GM12878 (cell line): ENCODE measurements around the gene MACROD2. TPM values are rescaled to one million over a fixed set of nuclear protein-coding genes. Genes with fewer than 3 reads are reported as not detected.

ENCODE experiments used
- ATAC-seq: fragments of 200-7000 bp; cut with Tn5 transposase; 3 replicates; pipeline ENCODE4 v1.9.1; 2020; ENCODE audit warnings: mild to moderate bottlenecking, moderate library complexity
- BruUV-seq: library from RNA; stranded (reverse); fragments of 400-500 nt; replicated peaks from 2 replicates; lab custom pipeline; 2021; lab: Mats Ljungman, UMichigan
- CTCF ChIA-PET: fragments of 300-600 bp; sonication (Branson Sonifier 250); formaldehyde crosslinking; extraction: SDS; loops from one replicate; lab custom pipeline; 2021; ENCODE audit warnings: inconsistent platforms; lab: Yijun Ruan, JAX
- POLR2A ChIA-PET: fragments of 350-600 bp; formaldehyde crosslinking; extraction: SDS; loops from one replicate; lab custom pipeline; 2021; ENCODE audit warnings: inconsistent platforms; lab: Charles Lee
- RAD21 ChIA-PET: fragments of 300-600 bp; sonication (Branson Sonifier 250); formaldehyde crosslinking; loops from one replicate; lab custom pipeline; 2023; ENCODE audit warnings: antibody characterized with exemption; ENCODE audit not compliant: unreplicated experiment; lab: Charles Lee
- SMC1A ChIA-PET: fragments of 300-600 bp; sonication (Branson Sonifier 250); formaldehyde crosslinking; loops from one replicate; lab custom pipeline; 2023; ENCODE audit not compliant: unreplicated experiment, uncharacterized antibody; lab: Charles Lee
- DNase-seq: peaks from one replicate; pipeline ENCODE4 v3.0.0-alpha.2; 2011; ENCODE audit warnings: low read depth, low spot score
- FAIRE-seq: peaks from 3 replicates; lab custom pipeline; 2011; peaks lifted over from hg19 to GRCh38; lab: Jason Lieb, UNC
- H2AFZ ChIP-seq: 2 replicates; pipeline ENCODE4 v1.6.0; 2011; ENCODE audit warnings: low read depth, low read length, control low read depth; ENCODE audit not compliant: control insufficient read depth
- H3K27ac ChIP-seq: 2 replicates; pipeline ENCODE4 v1.5.1; 2011; ENCODE audit warnings: control low read depth; ENCODE audit not compliant: control insufficient read depth, insufficient read depth
- H3K27me3 ChIP-seq, 2 experiments: replicated peaks in 1 of 2; 2 replicates each; pipeline versions ENCODE4 v1.6.0 to v1.6.1; 2011; ENCODE audit warnings: low read length in 1 of 2; ENCODE audit not compliant: control insufficient read depth in 2 of 2, insufficient read depth in 2 of 2
- H3K36me3 ChIP-seq, 2 experiments: 2 replicates each; pipeline ENCODE4 v1.5.1; 2011; ENCODE audit warnings: low read length in 1 of 2; ENCODE audit not compliant: control insufficient read depth in 2 of 2, insufficient read depth in 2 of 2
- H3K4me1 ChIP-seq: 2 replicates; pipeline ENCODE4 v1.6.1; 2011; ENCODE audit warnings: mild to moderate bottlenecking, low read length, moderate library complexity, mixed read lengths; ENCODE audit not compliant: control insufficient read depth, insufficient read depth
- H3K4me2 ChIP-seq: 2 replicates; pipeline ENCODE4 v1.6.0; 2011; ENCODE audit warnings: control low read depth; ENCODE audit not compliant: control insufficient read depth, insufficient read depth
- H3K4me3 ChIP-seq: fragments of 200-600 bp; sonication (generic); 2 replicates; pipeline ENCODE4 v1.5.1; 2016
- H3K79me2 ChIP-seq: 2 replicates; pipeline ENCODE4 v1.6.0; 2011; ENCODE audit warnings: low read length; ENCODE audit not compliant: control insufficient read depth, insufficient read depth
- H3K9ac ChIP-seq: 2 replicates; pipeline ENCODE4 v1.8.0; 2011; ENCODE audit warnings: low read length, control low read depth, mixed read lengths; ENCODE audit not compliant: control insufficient read depth, insufficient read depth
- H3K9me3 ChIP-seq: replicated peaks from 3 replicates; pipeline ENCODE4 v1.5.1; 2011; ENCODE audit warnings: mild to moderate bottlenecking, low read length; ENCODE audit not compliant: control insufficient read depth, insufficient read depth
- H4K20me1 ChIP-seq: 2 replicates; pipeline ENCODE4 v1.6.0; 2011; ENCODE audit not compliant: control insufficient read depth, insufficient read depth
- BRCA1 ChIP-seq: IDR thresholded peaks from 2 replicates; pipeline ENCODE4 v1.6.1; 2011; ENCODE audit warnings: low read depth, low read length, improper control_type of control experiment
- CBFB ChIP-seq: IDR thresholded peaks from 2 replicates; pipeline ENCODE4 v1.6.1; 2016; ENCODE audit warnings: antibody characterized with exemption, low read depth
- EGR1 ChIP-seq, 2 experiments: IDR thresholded peaks; 1 replicate in 1 of 2; 2 replicates in 1 of 2; pipeline ENCODE4 v1.6.1; 2011 to 2012; ENCODE audit warnings: low read depth in 2 of 2, low read length in 2 of 2, borderline replicate concordance in 1 of 2, mild to moderate bottlenecking in 1 of 2, moderate library complexity in 1 of 2
- GATAD2B ChIP-seq: fragments of 450-650 bp; conservative IDR thresholded peaks from 2 replicates; pipeline ENCODE4 v1.6.1; 2017; ENCODE audit warnings: low read depth, mild to moderate bottlenecking, moderate library complexity
- HDAC6 ChIP-seq: fragments of 200-600 bp; sonication (generic); IDR thresholded peaks from one replicate; pipeline ENCODE4 v1.8.0; 2017; ENCODE audit warnings: antibody characterized with exemption; ENCODE audit not compliant: unreplicated experiment
- JUNB ChIP-seq: IDR thresholded peaks from 2 replicates; pipeline ENCODE4 v1.6.1; 2016; ENCODE audit warnings: antibody characterized with exemption, mild to moderate bottlenecking
- KAT2A ChIP-seq: conservative IDR thresholded peaks from 2 replicates; pipeline ENCODE4 v1.6.1; 2011; ENCODE audit warnings: low read depth, low read length; ENCODE audit not compliant: control insufficient read depth
- KDM1A ChIP-seq: fragments of 200-600 bp; sonication (generic); IDR thresholded peaks from 2 replicates; pipeline ENCODE4 v1.6.1; 2016; ENCODE audit warnings: borderline replicate concordance
- MEF2A ChIP-seq: IDR thresholded peaks from 2 replicates; pipeline ENCODE4 v1.6.1; 2011; ENCODE audit warnings: low read depth, mild to moderate bottlenecking, low read length, moderate library complexity; ENCODE audit not compliant: insufficient read depth
- TARDBP ChIP-seq: IDR thresholded peaks from 2 replicates; pipeline ENCODE4 v1.6.1; 2016; ENCODE audit warnings: borderline replicate concordance
- in situ Hi-C: fragments of 300-500 bp; cut with MboI; formaldehyde crosslinking; loops from 9 replicates; pipeline ENCODE4 v1.14.3; 2018; ENCODE audit warnings: mixed read lengths
- intact Hi-C: fragments of 100-400 bp; cut with micrococcal nuclease; formaldehyde crosslinking; loops from one replicate; pipeline ENCODE4 v1.14.2; 2022; ENCODE audit not compliant: unreplicated experiment
- polyA plus RNA-seq, 11 experiments: library from polyadenylated mRNA; depleted of rRNA in 4 of 11; unstranded in 6 of 11; stranded (reverse) in 5 of 11; fragments of >200 nt; fragmentation: Nextera tagmentation in 4 of 11; fragmentation: Illumina TruSeq in 1 of 11; extraction: Ambion mirVana in 4 of 11; extraction: Trizol in 1 of 11; gene quantifications; 1 replicate in 1 of 11; 2 replicates in 10 of 11; pipeline versions ENCODE4 v1.2.1 to v1.2.3, GENCODE V29; 2011 to 2016; ENCODE audit warnings: inconsistent platforms in 2 of 11, missing spikeins in 2 of 11, low read depth in 1 of 11
- total RNA-seq, 4 experiments: library from RNA; depleted of rRNA in 3 of 4; stranded (reverse); fragments of >200 nt in 3 of 4; fragmentation: Illumina TruSeq in 1 of 4; extraction: Trizol in 1 of 4; gene quantifications; 2 replicates each; pipeline versions ENCODE4 v1.2.1 to v1.2.3, GENCODE V29; 2013 to 2021
- TF ChIP-seq, protein P1 (sequence below): fragments of 450-650 bp; formaldehyde crosslinking; IDR thresholded peaks from 2 replicates; pipeline ENCODE4 v1.4.0; 2020; ENCODE audit warnings: mild to moderate bottlenecking, moderate library complexity
- TF ChIP-seq, protein P2 (sequence below): IDR thresholded peaks from 2 replicates; pipeline ENCODE4 v1.6.1; 2012; ENCODE audit warnings: low read depth, low read length, improper control_type of control experiment
- TF ChIP-seq, protein P3 (sequence below): IDR thresholded peaks from 2 replicates; pipeline ENCODE4 v1.6.1; 2011; ENCODE audit warnings: low read depth, mild to moderate bottlenecking, low read length, moderate library complexity, borderline replicate concordance; ENCODE audit errors: extremely low read depth

MACROD2 gene
- total and polyA plus RNA-seq, 10 of the 15 experiments (the other 5 are each of a cell fraction or from before 2014, with no cell fraction given): 1.1 to 21.5 (median 2.2) TPM

DNA sequence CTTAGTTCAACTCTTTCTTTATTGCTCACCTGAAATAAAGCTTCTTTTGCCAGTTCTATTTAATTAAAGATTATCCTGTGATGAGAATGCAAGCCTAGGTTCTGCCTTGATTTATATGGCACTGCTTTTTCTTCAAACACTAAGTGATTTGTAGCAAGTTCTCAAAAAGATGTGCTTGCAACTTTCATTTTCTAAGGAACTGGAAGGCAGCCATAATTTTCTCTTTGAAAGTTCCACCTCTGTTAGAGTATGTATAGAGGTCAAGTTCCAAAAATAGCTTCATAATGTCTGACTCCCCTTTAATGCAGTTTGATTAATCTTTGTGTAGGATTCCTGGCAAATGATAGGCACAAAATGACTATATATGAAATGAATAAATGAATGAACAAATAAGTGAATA is 870.4 kb downstream of the MACROD2 start:
- Histone ChIP-seq H3K27me3 (no peaks in the 10 kb centered on the region), H3K9ac (no peak overlapping the region), H3K9me3 (no peaks in the 10 kb centered on the region; the same call in 2 of the 3 replicates), H2AFZ (no peak overlapping the region), H3K4me1 (peaks cover 4% of the 10 kb centered on the region), H3K36me3 (no peaks in the 10 kb centered on the region), H3K79me2 (no peaks in the 10 kb centered on the region), H4K20me1 (no peaks in the 10 kb centered on the region), H3K4me2 (no peak overlapping the region), H3K4me3 (no peak overlapping the region), H3K27ac (no peak overlapping the region)
- no TSS peak for BruUV-seq
- TF ChIP-seq, protein P1, sequence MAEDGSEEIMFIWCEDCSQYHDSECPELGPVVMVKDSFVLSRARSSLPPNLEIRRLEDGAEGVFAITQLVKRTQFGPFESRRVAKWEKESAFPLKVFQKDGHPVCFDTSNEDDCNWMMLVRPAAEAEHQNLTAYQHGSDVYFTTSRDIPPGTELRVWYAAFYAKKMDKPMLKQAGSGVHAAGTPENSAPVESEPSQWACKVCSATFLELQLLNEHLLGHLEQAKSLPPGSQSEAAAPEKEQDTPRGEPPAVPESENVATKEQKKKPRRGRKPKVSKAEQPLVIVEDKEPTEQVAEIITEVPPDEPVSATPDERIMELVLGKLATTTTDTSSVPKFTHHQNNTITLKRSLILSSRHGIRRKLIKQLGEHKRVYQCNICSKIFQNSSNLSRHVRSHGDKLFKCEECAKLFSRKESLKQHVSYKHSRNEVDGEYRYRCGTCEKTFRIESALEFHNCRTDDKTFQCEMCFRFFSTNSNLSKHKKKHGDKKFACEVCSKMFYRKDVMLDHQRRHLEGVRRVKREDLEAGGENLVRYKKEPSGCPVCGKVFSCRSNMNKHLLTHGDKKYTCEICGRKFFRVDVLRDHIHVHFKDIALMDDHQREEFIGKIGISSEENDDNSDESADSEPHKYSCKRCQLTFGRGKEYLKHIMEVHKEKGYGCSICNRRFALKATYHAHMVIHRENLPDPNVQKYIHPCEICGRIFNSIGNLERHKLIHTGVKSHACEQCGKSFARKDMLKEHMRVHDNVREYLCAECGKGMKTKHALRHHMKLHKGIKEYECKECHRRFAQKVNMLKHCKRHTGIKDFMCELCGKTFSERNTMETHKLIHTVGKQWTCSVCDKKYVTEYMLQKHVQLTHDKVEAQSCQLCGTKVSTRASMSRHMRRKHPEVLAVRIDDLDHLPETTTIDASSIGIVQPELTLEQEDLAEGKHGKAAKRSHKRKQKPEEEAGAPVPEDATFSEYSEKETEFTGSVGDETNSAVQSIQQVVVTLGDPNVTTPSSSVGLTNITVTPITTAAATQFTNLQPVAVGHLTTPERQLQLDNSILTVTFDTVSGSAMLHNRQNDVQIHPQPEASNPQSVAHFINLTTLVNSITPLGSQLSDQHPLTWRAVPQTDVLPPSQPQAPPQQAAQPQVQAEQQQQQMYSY: no peak
- TF ChIP-seq CBFB: no peak
- no peak for TF ChIP-seq HDAC6
- TF ChIP-seq, protein P2, sequence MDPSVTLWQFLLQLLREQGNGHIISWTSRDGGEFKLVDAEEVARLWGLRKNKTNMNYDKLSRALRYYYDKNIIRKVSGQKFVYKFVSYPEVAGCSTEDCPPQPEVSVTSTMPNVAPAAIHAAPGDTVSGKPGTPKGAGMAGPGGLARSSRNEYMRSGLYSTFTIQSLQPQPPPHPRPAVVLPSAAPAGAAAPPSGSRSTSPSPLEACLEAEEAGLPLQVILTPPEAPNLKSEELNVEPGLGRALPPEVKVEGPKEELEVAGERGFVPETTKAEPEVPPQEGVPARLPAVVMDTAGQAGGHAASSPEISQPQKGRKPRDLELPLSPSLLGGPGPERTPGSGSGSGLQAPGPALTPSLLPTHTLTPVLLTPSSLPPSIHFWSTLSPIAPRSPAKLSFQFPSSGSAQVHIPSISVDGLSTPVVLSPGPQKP: no peak
- TF ChIP-seq MEF2A: no peak
- no peak for TF ChIP-seq TARDBP
- TF ChIP-seq JUNB: no peak
- TF ChIP-seq EGR1 (IDR thresholded peaks at IDR 0.05; ENCODE audit: borderline replicate concordance in 1 of 2, low read depth in 2 of 2, low read length in 2 of 2): no peak
- TF ChIP-seq, protein P3, sequence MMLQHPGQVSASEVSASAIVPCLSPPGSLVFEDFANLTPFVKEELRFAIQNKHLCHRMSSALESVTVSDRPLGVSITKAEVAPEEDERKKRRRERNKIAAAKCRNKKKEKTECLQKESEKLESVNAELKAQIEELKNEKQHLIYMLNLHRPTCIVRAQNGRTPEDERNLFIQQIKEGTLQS: no peak
- TF ChIP-seq KAT2A: no peak
- TF ChIP-seq GATAD2B: no peak
- no peak for TF ChIP-seq BRCA1
- TF ChIP-seq KDM1A: no peak
- FAIRE-seq: no peak
- ChIA-PET POLR2A (interaction anchor here (1.2 kb wide), 1 partner anchor 154 kb away, joined by 4 read pairs; no protein-coding TSS in a partner anchor), SMC1A (interaction anchor here (1.1 to 2.7 kb wide), 5 partner anchors 10 to 32 kb away, joined by 3 to 10 read pairs (median 4); no protein-coding TSS in a partner anchor), RAD21 (interaction anchor here (1.3 kb wide), 1 partner anchor 33 kb away, joined by 4 read pairs; no protein-coding TSS in a partner anchor), CTCF (interaction anchor here (1.6 kb wide), 1 partner anchor 11 kb away, joined by 3 read pairs; no protein-coding TSS in a partner anchor)
- no peak for ATAC-seq
- intact Hi-C loops: no loop called here
- in situ Hi-C loops: no loop called here
- no peak for DNase-seq
